IPS-18a (cell line): ENCODE results near the gene NIPSNAP3A.
"Not testable (repeated sequence)": the region's sequence is repeated elsewhere in the genome, so short reads cannot be mapped to it uniquely, and the experiment has no call there.

Experiments
- H3K27ac ChIP-seq: one replicate; pipeline ENCODE4 v1.5.1; 2013; ENCODE audit warnings: low read length
- H3K27me3 ChIP-seq: one replicate; pipeline ENCODE4 v1.6.1; 2013; ENCODE audit warnings: mild to moderate bottlenecking, low read length; ENCODE audit not compliant: control insufficient read depth, insufficient read depth
- H3K36me3 ChIP-seq: one replicate; pipeline ENCODE4 v1.6.1; 2013; ENCODE audit warnings: low read depth, low read length; ENCODE audit not compliant: control insufficient read depth
- H3K4me1 ChIP-seq: one replicate; pipeline ENCODE4 v1.6.1; 2013; ENCODE audit warnings: low read depth, low read length; ENCODE audit not compliant: control insufficient read depth
- H3K4me3 ChIP-seq: one replicate; pipeline ENCODE4 v1.5.1; 2013; ENCODE audit warnings: low read length
- H3K9ac ChIP-seq: one replicate; pipeline ENCODE4 v1.6.1; 2013; ENCODE audit warnings: mild to moderate bottlenecking, low read length, moderate library complexity
- H3K9me3 ChIP-seq: one replicate; pipeline ENCODE4 v1.6.1; 2013; ENCODE audit warnings: low read depth, low read length; ENCODE audit not compliant: control insufficient read depth

NIPSNAP3A gene

DNA sequence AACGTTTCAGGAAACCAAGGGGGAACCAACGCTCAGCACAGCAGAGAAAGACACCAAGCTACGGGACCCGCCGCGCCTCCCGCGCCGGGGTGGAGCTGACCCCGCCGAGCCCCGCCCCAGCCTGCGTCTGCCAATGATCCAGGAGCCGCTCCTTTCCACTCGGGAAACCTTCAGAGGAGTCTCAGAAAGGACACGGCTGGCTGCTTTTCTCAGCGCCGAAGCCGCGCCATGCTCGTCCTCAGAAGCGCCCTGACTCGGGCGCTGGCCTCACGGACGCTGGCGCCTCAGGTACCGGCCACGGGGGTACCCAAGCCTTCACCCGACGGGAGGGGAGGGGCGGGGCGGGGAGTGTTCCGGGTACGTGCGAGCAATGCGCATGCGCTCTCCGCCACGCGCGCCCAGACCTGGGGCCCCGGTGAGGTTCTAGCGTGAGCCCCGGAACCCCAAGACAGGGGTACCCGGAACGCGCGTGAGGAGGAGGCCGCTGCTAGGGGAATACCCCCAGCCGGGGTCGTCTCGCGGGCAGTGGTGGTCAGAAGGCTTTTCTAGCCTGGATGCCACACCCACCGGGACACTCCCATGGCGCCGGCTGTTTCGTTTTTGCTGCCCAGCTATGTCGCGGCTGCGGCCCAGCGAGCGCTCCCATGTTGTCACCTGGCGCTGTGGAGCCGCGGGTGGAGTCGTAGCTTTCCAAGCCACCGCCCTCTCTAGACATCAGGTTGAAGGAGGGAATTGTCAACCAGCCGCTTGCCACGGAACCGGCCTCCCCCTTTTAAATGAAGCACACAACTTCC is at the start of gene NIPSNAP3A:
Gene NIPSNAP3A (plus strand): TSS at position 119 of the 794 bp plus-strand sequence. CDS start 110 bp downstream, at position 229.
- Histone ChIP-seq H3K9ac (peak within 1 kb of the TSS; percentile 64), H3K4me1 (peaks cover 4% of the 10 kb centered on the region), H3K27ac (no peak within 1 kb of the TSS), H3K36me3 (no peaks in the 10 kb centered on the region), H3K9me3 (no peaks in the 10 kb centered on the region), H3K4me3 (peak within 1 kb of the TSS; percentile 87), H3K27me3 (no peaks in the 10 kb centered on the region)

DNA sequence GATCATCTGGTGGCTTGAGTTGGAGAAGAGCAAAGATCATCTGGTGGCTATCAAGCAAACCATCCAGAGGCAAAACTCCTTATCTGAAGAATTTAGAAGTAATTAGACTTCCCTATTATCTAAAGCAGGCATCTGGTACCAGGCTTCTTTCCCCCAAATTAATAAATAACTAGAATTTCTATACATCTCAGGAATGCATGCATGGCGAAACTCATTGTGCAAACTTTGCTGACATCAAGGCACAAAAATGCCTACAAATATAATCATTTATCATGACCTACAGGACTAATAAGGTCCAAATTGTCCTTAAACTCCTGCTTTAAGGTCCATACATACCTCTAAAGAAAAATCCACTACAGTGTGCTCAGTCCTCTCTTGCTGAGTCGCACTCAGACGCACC is 47.2 kb upstream of the NIPSNAP3A start:
- no peak overlapping the region for H3K9ac ChIP-seq
- H3K36me3 ChIP-seq = no peaks in the 10 kb centered on the region
- H3K4me3 ChIP-seq = no peak overlapping the region
- H3K9me3 ChIP-seq = no peaks in the 10 kb centered on the region
- H3K4me1 ChIP-seq = no peaks in the 10 kb centered on the region
- no peaks in the 10 kb centered on the region for H3K27me3 ChIP-seq
- H3K27ac ChIP-seq = no peak overlapping the region

DNA sequence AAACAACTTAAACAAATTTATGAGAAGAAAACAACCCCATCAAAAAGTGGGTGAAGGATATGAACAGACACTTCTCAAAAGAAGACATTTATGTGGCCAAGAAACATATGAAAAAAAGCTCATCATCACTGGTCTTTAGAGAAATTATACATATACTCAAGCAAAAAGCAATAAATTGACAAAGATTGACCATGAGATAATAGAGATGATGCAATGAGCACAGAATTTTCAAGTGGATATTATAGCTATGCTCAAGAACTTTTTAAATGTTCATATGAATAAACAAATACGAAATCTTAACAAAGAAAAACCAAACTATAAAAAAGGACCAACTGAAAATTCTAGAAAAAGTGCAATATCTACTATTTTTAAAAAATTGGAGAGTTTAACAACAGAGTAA is 38.7 kb upstream of the NIPSNAP3A start:
- H3K27ac ChIP-seq, H3K9me3 ChIP-seq, H3K9ac ChIP-seq, H3K4me1 ChIP-seq, H3K36me3 ChIP-seq, H3K4me3 ChIP-seq, H3K27me3 ChIP-seq: not testable (repeated sequence)

DNA sequence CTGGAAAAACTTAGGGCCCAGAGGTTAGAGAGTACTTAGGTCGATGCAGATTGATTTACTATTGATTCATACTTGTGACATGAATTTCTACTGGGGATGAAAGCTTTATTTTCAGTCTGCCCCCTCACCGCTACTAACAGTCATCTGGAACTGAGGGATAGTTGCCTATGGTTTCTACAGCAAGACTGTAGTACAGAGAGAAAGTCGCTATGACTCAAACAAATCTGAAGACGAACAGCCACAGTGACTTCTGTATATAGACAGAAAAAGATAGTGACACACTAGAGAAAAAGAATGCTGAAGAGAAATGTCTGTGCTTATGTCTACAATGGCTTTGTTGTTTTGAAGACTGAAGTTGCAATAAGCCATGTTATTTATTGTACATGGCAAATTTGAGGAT is 35.9 kb upstream of the NIPSNAP3A start:
- Histone ChIP-seq H3K27ac (no peak overlapping the region), H3K9ac (no peak overlapping the region), H3K27me3 (no peaks in the 10 kb centered on the region), H3K4me1 (no peaks in the 10 kb centered on the region), H3K9me3 (no peaks in the 10 kb centered on the region), H3K36me3 (no peaks in the 10 kb centered on the region), H3K4me3 (no peak overlapping the region)

DNA sequence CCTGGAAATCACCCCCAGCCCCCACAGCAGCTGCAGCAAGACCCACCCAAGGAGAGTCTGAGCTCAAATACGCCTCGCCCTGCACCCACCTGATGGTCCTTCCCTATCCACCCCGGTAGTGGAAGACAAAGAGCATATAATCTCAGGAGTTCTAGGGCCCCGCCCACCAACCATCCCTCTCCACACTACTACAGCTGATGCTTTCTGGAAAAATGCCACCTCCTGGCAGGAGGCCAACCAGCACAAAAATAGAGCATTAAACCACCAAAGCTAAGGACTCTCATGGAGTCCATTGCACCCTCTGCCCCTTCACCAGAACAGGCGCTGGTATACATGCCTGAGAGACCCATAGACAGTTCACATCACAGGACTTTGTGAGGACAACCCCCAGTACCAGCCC is 22.5 kb upstream of the NIPSNAP3A start:
- no peak overlapping the region for H3K27ac ChIP-seq
- H3K27me3 ChIP-seq = no peaks in the 10 kb centered on the region
- H3K36me3 ChIP-seq = no peaks in the 10 kb centered on the region
- no peak overlapping the region for H3K4me3 ChIP-seq
- no peak overlapping the region for H3K9ac ChIP-seq
- H3K4me1 ChIP-seq = no peaks in the 10 kb centered on the region
- no peaks in the 10 kb centered on the region for H3K9me3 ChIP-seq

DNA sequence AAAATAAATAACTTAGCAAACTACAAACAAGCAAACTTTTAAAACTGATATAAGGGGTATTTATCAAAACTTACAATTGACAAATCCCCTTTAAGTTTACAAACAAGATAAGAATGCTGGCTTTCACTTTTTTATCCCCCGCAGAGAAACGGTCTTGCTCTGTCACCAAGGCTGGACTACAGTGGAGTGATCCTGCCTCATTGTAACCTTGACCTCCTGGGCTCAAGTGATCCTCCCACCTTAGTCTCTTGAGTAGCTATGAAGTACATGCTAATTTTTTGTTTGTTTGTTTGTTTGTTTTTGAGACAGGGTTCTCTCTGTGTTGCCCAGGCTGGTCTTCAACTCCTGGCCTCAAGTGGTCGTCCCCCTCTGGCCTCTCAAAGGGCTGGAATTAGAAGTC is 9.0 kb upstream of the NIPSNAP3A start:
- Histone ChIP-seq H3K4me3 (no peak overlapping the region), H3K27me3 (no peaks in the 10 kb centered on the region), H3K4me1 (no peaks in the 10 kb centered on the region), H3K9me3 (no peaks in the 10 kb centered on the region), H3K9ac (no peak overlapping the region), H3K36me3 (no peaks in the 10 kb centered on the region), H3K27ac (no peak overlapping the region)

DNA sequence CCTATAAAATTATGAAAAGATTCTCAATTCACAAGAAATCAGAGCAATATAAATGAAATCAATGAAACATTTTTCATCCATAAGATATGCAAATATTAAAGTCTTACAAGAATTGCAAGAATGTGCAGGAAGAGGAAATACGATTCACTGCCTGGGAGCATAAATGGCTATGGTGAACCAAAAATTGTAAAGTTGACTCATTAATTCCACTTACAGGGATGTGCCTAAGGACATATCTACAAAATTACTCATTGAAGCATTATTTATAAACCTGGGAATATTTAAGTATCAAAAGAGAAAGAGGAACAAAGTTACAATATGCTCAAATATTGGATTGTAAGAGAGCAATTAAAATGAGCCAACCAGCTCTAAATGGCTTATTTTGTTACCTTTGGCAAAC is 6.9 kb upstream of the NIPSNAP3A start:
- Histone ChIP-seq H3K4me1 (no peaks in the 10 kb centered on the region), H3K36me3 (no peaks in the 10 kb centered on the region), H3K27ac (no peak overlapping the region), H3K4me3 (no peak overlapping the region), H3K9ac (no peak overlapping the region), H3K27me3 (no peaks in the 10 kb centered on the region), H3K9me3 (no peaks in the 10 kb centered on the region)

DNA sequence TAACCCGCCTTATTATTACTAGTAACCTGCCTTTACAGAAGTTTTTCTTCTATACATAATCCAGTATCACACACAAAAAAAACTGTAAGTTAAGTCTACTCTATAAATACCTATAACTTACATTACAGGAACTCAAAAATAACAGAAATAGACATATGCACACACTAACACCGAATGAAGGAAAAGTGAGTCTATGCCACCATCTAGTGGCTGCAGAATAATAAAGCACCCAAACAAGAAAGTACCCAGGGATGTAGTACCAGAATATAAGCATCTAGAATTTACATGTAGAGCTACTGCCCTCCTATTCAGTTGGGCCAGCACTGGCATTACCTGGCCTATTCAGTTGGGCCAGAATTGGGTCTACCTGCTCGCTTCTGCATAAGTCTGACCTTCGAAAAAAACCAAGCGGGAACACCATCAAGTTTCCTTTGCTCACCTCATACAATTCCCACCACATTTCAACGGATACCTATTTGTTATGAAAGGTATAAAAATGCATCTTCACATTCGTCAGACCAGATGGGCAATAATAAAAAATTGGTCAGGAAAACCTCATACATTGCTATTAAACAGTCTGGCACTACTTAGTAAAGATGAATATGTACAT is 4.0 kb upstream of the NIPSNAP3A start:
- Histone ChIP-seq H3K9me3 (no peaks in the 10 kb centered on the region), H3K4me3 (no peak overlapping the region), H3K27ac (no peak overlapping the region), H3K4me1 (peaks cover 2% of the 10 kb centered on the region), H3K27me3 (no peaks in the 10 kb centered on the region), H3K9ac (no peak overlapping the region), H3K36me3 (no peaks in the 10 kb centered on the region)

DNA sequence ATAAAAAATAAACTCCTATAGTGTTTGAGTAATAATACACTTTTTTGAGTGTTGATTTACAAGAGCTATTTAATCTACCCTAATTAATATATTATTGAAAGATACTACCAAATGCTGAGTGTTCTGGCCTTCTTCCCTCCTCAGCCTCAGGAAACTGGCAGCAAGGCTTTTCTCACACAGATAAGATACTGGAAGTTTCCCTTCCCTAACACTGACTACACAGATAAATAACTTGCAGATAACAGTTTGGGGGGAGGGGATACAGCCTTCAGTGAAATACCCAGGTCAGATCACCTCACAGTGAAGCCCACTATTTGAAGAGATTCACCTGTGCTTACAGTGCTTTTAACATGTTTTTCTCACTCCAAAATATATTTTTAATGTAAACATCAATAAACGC is 1.6 kb upstream of the NIPSNAP3A start:
- H3K9me3 ChIP-seq = no peaks in the 10 kb centered on the region
- no peak overlapping the region for H3K27ac ChIP-seq

DNA sequence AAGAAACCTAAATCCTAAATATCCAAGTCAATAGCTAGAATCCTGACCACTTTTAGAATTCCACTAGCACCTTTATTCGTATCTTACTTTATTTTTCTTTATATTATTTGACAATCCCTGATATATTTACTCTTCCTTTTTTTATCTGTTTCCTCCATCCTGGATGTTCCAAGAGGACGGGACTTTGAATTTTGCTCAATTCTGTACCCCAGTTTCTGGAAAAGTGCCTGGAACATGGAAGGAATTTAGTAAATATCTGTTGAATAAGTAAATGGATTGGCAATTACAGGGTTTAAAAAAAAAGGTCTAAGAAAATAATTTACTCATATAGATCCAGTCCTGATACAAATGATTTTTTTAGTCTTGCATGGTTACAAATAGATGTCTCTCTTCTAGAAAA is 1.2 kb upstream of the NIPSNAP3A start:
- Histone ChIP-seq H3K4me3 (no peak overlapping the region), H3K4me1 (peaks cover 4% of the 10 kb centered on the region), H3K36me3 (no peaks in the 10 kb centered on the region), H3K27ac (no peak overlapping the region), H3K9me3 (no peaks in the 10 kb centered on the region), H3K27me3 (no peaks in the 10 kb centered on the region), H3K9ac (no peak overlapping the region)

More for the DNA sequence above, 1.6 kb upstream of the NIPSNAP3A start:
- Histone ChIP-seq H3K9ac (no peak overlapping the region), H3K4me1 (peaks cover 4% of the 10 kb centered on the region), H3K4me3 (no peak overlapping the region), H3K36me3 (no peaks in the 10 kb centered on the region), H3K27me3 (no peaks in the 10 kb centered on the region)

DNA sequence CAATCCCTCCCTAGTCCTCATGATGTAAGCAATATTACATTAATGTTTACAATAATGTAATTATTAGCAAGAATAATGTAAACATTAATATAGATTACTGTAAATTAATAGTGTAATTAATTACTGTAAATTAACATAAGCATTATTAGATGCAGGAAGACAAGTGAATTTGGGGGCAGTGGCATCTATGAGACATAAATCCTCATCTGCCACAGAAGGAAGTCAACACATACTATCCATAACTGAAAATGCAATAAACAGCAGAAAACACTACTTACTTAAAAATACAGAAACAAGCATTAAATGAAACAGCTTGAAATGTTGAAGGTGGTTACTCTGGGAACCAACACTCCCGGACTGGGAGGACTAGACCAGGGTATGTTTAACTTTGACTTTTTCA is 685 bp upstream of the NIPSNAP3A start:
- no peak overlapping the region for H3K27ac ChIP-seq
- peak overlapping the region; percentile 87 for H3K4me3 ChIP-seq

DNA sequence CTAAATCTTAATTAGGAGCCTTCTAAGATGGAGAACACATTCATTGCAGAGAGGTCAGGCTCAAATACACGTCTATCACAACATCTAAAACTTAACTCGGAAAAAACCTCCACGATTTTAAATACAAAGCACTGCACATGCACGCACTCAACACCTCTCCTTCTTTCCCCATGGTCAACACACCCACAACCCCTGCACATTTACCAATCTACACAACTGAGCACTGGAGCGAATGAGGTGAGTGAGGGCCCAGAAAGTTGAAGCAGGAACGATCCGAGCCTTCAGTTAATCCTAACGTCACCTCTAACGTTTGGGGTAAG is 278 bp upstream of the NIPSNAP3A start:
- H3K9ac ChIP-seq = peak overlapping the region; percentile 64
- H3K27ac ChIP-seq = no peak overlapping the region
- peak overlapping the region; percentile 87 for H3K4me3 ChIP-seq
- H3K36me3 ChIP-seq = no peaks in the 10 kb centered on the region
- H3K4me1 ChIP-seq = peaks cover 4% of the 10 kb centered on the region
- H3K9me3 ChIP-seq = no peaks in the 10 kb centered on the region
- no peaks in the 10 kb centered on the region for H3K27me3 ChIP-seq

More for the DNA sequence above, 685 bp upstream of the NIPSNAP3A start:
- Histone ChIP-seq H3K9ac (peak overlapping the region; percentile 64), H3K36me3 (no peaks in the 10 kb centered on the region), H3K27me3 (no peaks in the 10 kb centered on the region), H3K9me3 (no peaks in the 10 kb centered on the region), H3K4me1 (peaks cover 4% of the 10 kb centered on the region)
